Endothelial cell of umbilical vein (primary cell): ENCODE results near the gene LIG3. TPM values are rescaled to one million over a fixed set of nuclear protein-coding genes. Genes with fewer than 3 reads are reported as not detected.
"Not testable (repeated sequence)": the region's sequence is repeated elsewhere in the genome, so short reads cannot be mapped to it uniquely, and the experiment has no call there.

Experiments
- BruUV-seq: library from RNA; stranded (reverse); fragments of 400-500 nt; replicated peaks from 2 replicates; lab custom pipeline; 2021; lab: Mats Ljungman, UMichigan
- CTCF ChIA-PET: fragments of 300-600, 350-600 bp; sonication (Branson Sonifier 250); formaldehyde crosslinking; loops from one replicate; lab custom pipeline; 2021; ENCODE audit warnings: antibody characterized with exemption, inconsistent platforms; lab: Charles Lee
- POLR2A ChIA-PET: fragments of 300-600, 350-600 bp; sonication (Branson Sonifier 250); formaldehyde crosslinking; loops from one replicate; lab custom pipeline; 2021; ENCODE audit warnings: antibody characterized with exemption, inconsistent platforms; lab: Charles Lee
- DNase-seq: peaks from one replicate; pipeline ENCODE4 v3.0.0-alpha.2; 2011; ENCODE audit warnings: low read depth, low spot score
- FAIRE-seq: peaks from 2 replicates; lab custom pipeline; 2011; peaks lifted over from hg19 to GRCh38; lab: Jason Lieb, UNC
- H2AFZ ChIP-seq: 2 replicates; pipeline ENCODE4 v1.6.0; 2012; ENCODE audit warnings: low read depth, low read length, control low read depth, inconsistent platforms
- H3K27ac ChIP-seq: 2 replicates; pipeline ENCODE4 v1.5.1; 2011; ENCODE audit warnings: low read depth, mild to moderate bottlenecking, control low read depth, low read length, moderate library complexity; ENCODE audit not compliant: insufficient read depth
- H3K27me3 ChIP-seq, 2 experiments: 2 replicates each; pipeline versions ENCODE4 v1.6.0 to v1.6.1; 2011; ENCODE audit warnings: low read length in 2 of 2, mixed read lengths in 1 of 2; ENCODE audit not compliant: control insufficient read depth in 2 of 2, insufficient read depth in 2 of 2
- H3K36me3 ChIP-seq, 2 experiments: 2 replicates in 1 of 2; 3 replicates in 1 of 2; pipeline ENCODE4 v1.5.1; 2011; ENCODE audit warnings: low read length in 2 of 2, mild to moderate bottlenecking in 1 of 2, moderate library complexity in 1 of 2; ENCODE audit not compliant: control insufficient read depth in 2 of 2, insufficient read depth in 2 of 2; ENCODE audit errors: extremely low read depth in 1 of 2
- H3K4me1 ChIP-seq: 3 replicates; pipeline ENCODE4 v1.5.1; 2011; ENCODE audit warnings: mild to moderate bottlenecking, low read length; ENCODE audit not compliant: control insufficient read depth, insufficient read depth; ENCODE audit errors: extremely low read depth
- H3K4me2 ChIP-seq: 2 replicates; pipeline ENCODE4 v1.6.1; 2011; ENCODE audit warnings: low read length, control low read depth, mixed read lengths; ENCODE audit not compliant: insufficient read depth
- H3K4me3 ChIP-seq, 3 experiments: fragments of 200-600 bp in 1 of 3; sonication (generic), shearing (Covaris generic) in 1 of 3; replicated peaks in 1 of 3; 2 replicates each; pipeline ENCODE4 v1.5.1; 2011 to 2016; ENCODE audit warnings: control low read depth in 3 of 3, low read length in 3 of 3, mild to moderate bottlenecking in 2 of 3, inconsistent platforms in 1 of 3, low read depth in 1 of 3, moderate library complexity in 1 of 3; ENCODE audit not compliant: insufficient read depth in 1 of 3
- H3K79me2 ChIP-seq: 2 replicates; pipeline ENCODE4 v1.6.0; 2012; ENCODE audit warnings: low read length, inconsistent platforms; ENCODE audit not compliant: control insufficient read depth, insufficient read depth
- H3K9ac ChIP-seq: replicated peaks from 2 replicates; pipeline ENCODE3; 2011; ENCODE audit warnings: low read length, control low read depth; ENCODE audit not compliant: insufficient read depth; ENCODE audit errors: extremely low read depth
- H3K9me1 ChIP-seq: replicated peaks from 3 replicates; pipeline ENCODE4 v1.6.0; 2011; ENCODE audit warnings: mild to moderate bottlenecking, low read length; ENCODE audit not compliant: control insufficient read depth, insufficient read depth; ENCODE audit errors: extremely low read depth
- H3K9me3 ChIP-seq: replicated peaks from 2 replicates; pipeline ENCODE4 v1.5.1; 2012; ENCODE audit warnings: low read length, inconsistent platforms; ENCODE audit not compliant: control insufficient read depth, insufficient read depth
- H4K20me1 ChIP-seq: replicated peaks from 2 replicates; pipeline ENCODE3; 2011; ENCODE audit warnings: mild to moderate bottlenecking, low read length; ENCODE audit not compliant: control insufficient read depth, insufficient read depth; ENCODE audit errors: extremely low read depth
- POLR2AphosphoS5 ChIP-seq: IDR thresholded peaks from 2 replicates; pipeline ENCODE4 v1.6.1; 2012; ENCODE audit warnings: low read depth, mild to moderate bottlenecking, control low read depth, low read length, moderate library complexity; ENCODE audit not compliant: insufficient read depth
- dilution Hi-C: fragments of 300-500 bp; cut with MboI; formaldehyde crosslinking; loops from one replicate; pipeline ENCODE4 v1.15.0; 2019; ENCODE audit warnings: low sequenced_read_pairs; ENCODE audit not compliant: extremely low pct_ligation_motif_present
- intact Hi-C: fragments of 100-400 bp; cut with micrococcal nuclease; formaldehyde crosslinking; loops from one replicate; pipeline ENCODE4 v1.10.0; 2022
- polyA plus RNA-seq, 4 experiments: library from polyadenylated mRNA; depleted of rRNA in 3 of 4; stranded (reverse) in 3 of 4; unstranded in 1 of 4; fragments of >200 nt; gene quantifications; 2 replicates each; pipeline versions ENCODE4 v1.2.1 to v1.2.3, GENCODE V29; 2011 to 2012; ENCODE audit warnings: missing spikeins in 1 of 4
- total RNA-seq: library from RNA; stranded (reverse); gene quantifications from 2 replicates; pipeline ENCODE4 v1.2.3, GENCODE V29; 2021

Gene LIG3
- total and polyA plus RNA-seq, 2 donors (not counting 3 experiments of a cell fraction or from before 2014, with no cell fraction given): 25.8 to 35.3 TPM

DNA sequence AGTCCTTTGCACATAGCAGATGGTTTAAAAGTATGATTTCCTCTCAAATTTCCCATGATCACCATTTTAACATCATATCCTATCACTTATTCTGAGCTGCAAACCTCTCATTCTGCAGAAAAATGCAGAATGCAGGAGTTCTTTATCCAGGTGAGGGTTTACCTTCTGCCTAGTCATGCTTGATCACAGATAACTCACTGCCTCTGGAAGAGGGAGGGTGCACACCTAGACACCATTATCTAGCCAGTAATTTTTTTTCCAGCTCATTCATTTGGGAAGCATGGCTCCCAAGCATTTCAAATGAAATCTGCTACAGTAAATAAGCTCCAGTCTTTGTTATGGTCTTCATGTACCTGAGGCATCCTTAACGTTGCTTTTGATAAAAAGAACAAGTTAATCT lies 45.2 kb downstream of the LIG3 start:
- H3K4me2 ChIP-seq: no peak overlapping the region
- intact Hi-C loops: no loop called here
- POLR2A ChIA-PET: no interaction called here
- H3K9me3 ChIP-seq: no peaks in the 10 kb centered on the region
- H3K27ac ChIP-seq: no peak overlapping the region
- H3K9me1 ChIP-seq: no peaks in the 10 kb centered on the region
- no peak overlapping the region for H3K9ac ChIP-seq
- FAIRE-seq (no peak), DNase-seq (no peak)
- H3K36me3 ChIP-seq: no peaks in the 10 kb centered on the region
- H2AFZ ChIP-seq: no peak overlapping the region
- H4K20me1 ChIP-seq: no peaks in the 10 kb centered on the region
- no TSS peak for BruUV-seq
- TF ChIP-seq POLR2AphosphoS5: no peak
- dilution Hi-C loops: no loop called here
- no peaks in the 10 kb centered on the region for H3K27me3 ChIP-seq
- H3K4me1 ChIP-seq: peaks cover 35% of the 10 kb centered on the region
- CTCF ChIA-PET: interaction anchor here (0.9 to 1.6 kb wide), 3 partner anchors 15 to 94 kb away, joined by 3 to 4 read pairs (median 3); partner anchors contain the start of gene RAD51D
- no peak overlapping the region for H3K4me3 ChIP-seq
- no peaks in the 10 kb centered on the region for H3K79me2 ChIP-seq

DNA sequence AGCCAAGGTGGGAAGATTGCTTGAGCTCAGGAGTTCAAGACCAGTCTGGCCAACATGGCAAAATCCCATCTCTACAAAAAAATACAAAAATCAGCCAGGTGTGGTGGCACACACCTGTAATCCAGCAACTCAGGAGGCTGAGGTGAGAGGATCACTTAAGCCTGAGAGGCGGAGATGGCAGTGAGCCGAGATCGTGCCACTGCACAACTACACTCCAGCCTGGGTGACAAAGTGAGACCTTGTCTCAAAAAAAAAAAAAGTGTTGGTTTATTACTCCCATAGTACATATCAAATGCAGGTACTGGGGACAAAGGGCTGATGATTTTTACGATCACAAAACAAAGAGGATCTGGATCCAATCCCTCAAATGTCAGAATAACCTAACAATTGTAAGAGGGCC lies 47.8 kb downstream of the LIG3 start:
- H3K36me3 ChIP-seq, intact Hi-C loops, BruUV-seq, H2AFZ ChIP-seq, H3K27me3 ChIP-seq, H3K9me1 ChIP-seq, H4K20me1 ChIP-seq, dilution Hi-C loops, DNase-seq, FAIRE-seq, H3K79me2 ChIP-seq, H3K4me3 ChIP-seq, H3K9me3 ChIP-seq, H3K9ac ChIP-seq: not testable (repeated sequence)
- CTCF ChIA-PET: interaction anchor here (0.7 to 1.7 kb wide), 6 partner anchors 9 to 62 kb away, joined by 3 to 8 read pairs (median 4); partner anchors contain the start of gene RFFL
- Histone ChIP-seq H3K27ac (peak overlapping the region; percentile 62), H3K4me1 (peaks cover 17% of the 10 kb centered on the region), H3K4me2 (peak overlapping the region; percentile 59)
- POLR2A ChIA-PET: interaction anchor here (1.2 kb wide), 1 partner anchor 35 kb away, joined by 6 read pairs; the partner anchor contains the start of gene RFFL
